Nephron (organoid): ENCODE data around the gene AFDN.

Experiments used
- H3K27ac Mint-ChIP-seq, 3 experiments: 2 replicates each; pipeline ENCODE4 v1.8.0; 2020; ENCODE audit warnings: mixed read lengths in 3 of 3, mild to moderate bottlenecking in 2 of 3, moderate library complexity in 1 of 3
- H3K27me3 Mint-ChIP-seq: 2 replicates; pipeline ENCODE4 v1.8.0; 2021; ENCODE audit warnings: low read depth, mild to moderate bottlenecking, moderate library complexity, mixed read lengths
- H3K36me3 Mint-ChIP-seq: 2 replicates; pipeline ENCODE4 v1.8.0; 2020; ENCODE audit warnings: low read depth, mixed read lengths
- H3K4me1 Mint-ChIP-seq: 2 replicates; pipeline ENCODE4 v1.8.0; 2020; ENCODE audit warnings: mixed read lengths
- H3K4me3 Mint-ChIP-seq, 3 experiments: 2 replicates each; pipeline ENCODE4 v1.8.0; 2020; ENCODE audit warnings: mild to moderate bottlenecking in 3 of 3, mixed read lengths in 3 of 3, moderate library complexity in 2 of 3
- H3K9me3 Mint-ChIP-seq: 2 replicates; pipeline ENCODE4 v1.8.0; 2020; ENCODE audit warnings: mixed read lengths
- CTCF ChIP-seq, 3 experiments: fragments of 200-600 bp; sonication (generic); IDR thresholded peaks; one replicate each; pipeline ENCODE4 v1.5.0; 2021; ENCODE audit warnings: antibody characterized with exemption in 3 of 3; ENCODE audit not compliant: unreplicated experiment in 3 of 3

Gene AFDN

DNA sequence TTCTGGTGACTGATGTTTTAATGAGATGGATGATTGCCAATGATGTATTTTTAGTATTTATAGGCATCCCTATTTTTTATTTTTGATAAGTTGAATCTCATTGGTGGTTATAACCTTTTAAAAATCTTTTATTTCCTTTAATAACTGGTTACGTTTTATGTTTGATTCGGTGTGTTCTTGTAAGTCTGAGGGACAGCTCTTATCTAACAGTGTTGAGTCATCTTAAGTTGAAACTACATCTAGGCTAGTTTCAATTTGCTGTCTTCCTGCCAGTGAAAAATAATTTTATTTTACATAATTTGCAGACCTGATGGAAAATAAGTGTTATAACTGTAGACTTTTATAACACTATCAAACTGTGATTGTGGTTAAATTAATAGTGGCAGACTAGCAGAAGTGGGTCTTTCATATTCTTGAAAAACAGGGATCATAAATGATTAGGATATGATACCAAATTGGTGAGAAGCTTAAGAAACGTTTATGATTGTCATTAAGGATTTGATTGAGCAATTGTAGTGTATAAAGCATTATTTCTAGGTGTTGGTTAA is 4.6 kb downstream of the AFDN start:
- TF ChIP-seq CTCF (IDR thresholded peaks at IDR 0.05; ENCODE audit: unreplicated experiment in 3 of 3) = no peak
- H3K27ac Mint-ChIP-seq = no peak overlapping the region
- H3K27me3 Mint-ChIP-seq = no peaks in the 10 kb centered on the region
- no peaks in the 10 kb centered on the region for H3K9me3 Mint-ChIP-seq
- H3K4me1 Mint-ChIP-seq = peaks cover 49% of the 10 kb centered on the region
- no peaks in the 10 kb centered on the region for H3K36me3 Mint-ChIP-seq
- peak overlapping the region in 1 of 3 experiments; percentile 38 for H3K4me3 Mint-ChIP-seq

- Mint-ChIP-seq H3K27ac (peak overlapping the region; percentile 26 to 75 (median 70)), H3K36me3 (no peaks in the 10 kb centered on the region), H3K9me3 (no peaks in the 10 kb centered on the region), H3K27me3 (no peaks in the 10 kb centered on the region), H3K4me1 (peaks cover 48% of the 10 kb centered on the region), H3K4me3 (peak overlapping the region in 1 of 3 experiments; percentile 28)
- no peak for TF ChIP-seq CTCF (IDR thresholded peaks at IDR 0.05; ENCODE audit: unreplicated experiment in 3 of 3)
These were observed 6.0 kb downstream of the AFDN start for GRCh38 chr6:167832497-167833395.

DNA sequence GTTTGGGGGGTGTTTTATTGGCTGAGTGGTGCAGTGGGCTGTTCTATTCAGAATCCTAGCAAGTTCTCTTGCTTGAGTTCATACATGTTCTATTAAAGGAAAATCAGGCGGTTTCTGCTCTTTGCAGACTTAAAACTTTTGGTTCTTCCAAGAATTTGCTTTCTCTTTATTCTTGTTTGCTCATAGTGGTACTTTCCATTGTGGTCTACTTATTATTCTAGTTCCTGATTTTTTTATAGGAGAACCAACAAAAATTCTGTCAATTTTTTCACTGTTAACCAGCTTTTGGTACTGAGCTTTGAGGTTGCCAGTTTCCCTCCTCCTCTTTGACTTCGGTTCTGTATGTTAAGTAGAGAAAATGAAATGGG is 6.7 kb downstream of the AFDN start:
- H3K36me3 Mint-ChIP-seq = no peaks in the 10 kb centered on the region
- H3K4me1 Mint-ChIP-seq = peaks cover 41% of the 10 kb centered on the region
- peak overlapping the region; percentile 26 to 75 (median 70) for H3K27ac Mint-ChIP-seq
- H3K27me3 Mint-ChIP-seq = no peaks in the 10 kb centered on the region
- TF ChIP-seq CTCF (IDR thresholded peaks at IDR 0.05; ENCODE audit: unreplicated experiment in 3 of 3) = no peak
- no peaks in the 10 kb centered on the region for H3K9me3 Mint-ChIP-seq
- H3K4me3 Mint-ChIP-seq = peak overlapping the region in 1 of 3 experiments; percentile 28

DNA sequence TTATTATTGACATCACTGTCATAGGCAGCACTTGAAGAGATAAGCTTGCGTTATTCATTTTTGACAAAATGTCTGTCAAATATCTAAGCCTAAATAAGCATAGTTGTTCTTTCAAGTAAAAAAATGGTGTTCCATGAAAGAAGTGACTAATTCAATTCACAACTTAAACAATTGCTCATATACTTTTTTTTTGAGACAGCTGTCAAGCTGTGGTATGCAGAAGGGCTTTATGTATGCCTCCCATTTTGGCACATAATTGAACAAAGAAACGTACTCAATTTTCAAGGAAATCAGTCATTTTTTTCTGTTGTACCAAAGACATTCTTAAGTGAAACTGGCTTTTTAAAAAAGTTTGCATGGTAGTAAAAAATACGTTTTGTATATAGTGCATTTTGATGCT is 8.5 kb downstream of the AFDN start:
- Mint-ChIP-seq H3K36me3 (no peaks in the 10 kb centered on the region), H3K27me3 (no peaks in the 10 kb centered on the region), H3K4me1 (peaks cover 29% of the 10 kb centered on the region), H3K27ac (no peak overlapping the region), H3K9me3 (no peaks in the 10 kb centered on the region), H3K4me3 (no peak overlapping the region)
- no peak for TF ChIP-seq CTCF (IDR thresholded peaks at IDR 0.05; ENCODE audit: unreplicated experiment in 3 of 3)

- no peaks in the 10 kb centered on the region for H3K36me3 Mint-ChIP-seq
- no peak for TF ChIP-seq CTCF (IDR thresholded peaks at IDR 0.05; ENCODE audit: unreplicated experiment in 3 of 3)
- H3K4me3 Mint-ChIP-seq = no peak overlapping the region
- no peak overlapping the region for H3K27ac Mint-ChIP-seq
- no peaks in the 10 kb centered on the region for H3K27me3 Mint-ChIP-seq
- H3K9me3 Mint-ChIP-seq = no peaks in the 10 kb centered on the region
- peaks cover 20% of the 10 kb centered on the region for H3K4me1 Mint-ChIP-seq
These were observed 10.0 kb downstream of the AFDN start for GRCh38 chr6:167836721-167837120.
